Right lobe of liver (tissue), 6 donors: ENCODE data around the gene SOCS7. TPM values are rescaled to one million over a fixed set of nuclear protein-coding genes. Genes with fewer than 3 reads are reported as not detected.

Experiments used
- ATAC-seq, 4 donors: fragments of 200-7000 bp; cut with Tn5 transposase; one replicate each; pipeline ENCODE4 v1.9.1; 2020; ENCODE audit warnings: mild to moderate bottlenecking in 4 of 4, moderate library complexity in 4 of 4
- DNase-seq, 3 donors: peaks; one replicate each; pipeline ENCODE4 v3.0.0-alpha.2; 2020
- H3K27ac ChIP-seq, 3 donors: fragments of 200-600 bp; one replicate each; pipeline ENCODE4 v1.8.0; 2022
- H3K27me3 ChIP-seq, 2 donors: fragments of 200-600 bp; one replicate each; pipeline ENCODE4 v1.8.0; 2022
- H3K36me3 ChIP-seq, 4 donors: fragments of 200-600 bp; sonication (generic) in 1 of 4; one replicate each; pipeline versions ENCODE4 v1.5.1 to v1.8.0; 2017 to 2022; ENCODE audit warnings: control low read depth in 1 of 4
- H3K4me1 ChIP-seq, 4 donors: fragments of 200-600 bp; sonication (generic) in 1 of 4; one replicate each; pipeline versions ENCODE4 v1.5.1 to v1.8.0; 2017 to 2022; ENCODE audit warnings: control low read depth in 1 of 4
- H3K4me3 ChIP-seq, 3 donors: fragments of 200-600 bp; one replicate each; pipeline ENCODE4 v1.8.0; 2022
- H3K9me3 ChIP-seq, 4 donors: fragments of 200-600 bp; sonication (generic) in 1 of 4; one replicate each; pipeline versions ENCODE4 v1.5.1 to v1.8.0; 2017 to 2022; ENCODE audit warnings: control low read depth in 1 of 4
- POLR2A ChIP-seq: fragments of 450-650 bp; IDR thresholded peaks from one replicate; pipeline ENCODE4 v1.6.1; 2017; ENCODE audit warnings: antibody characterized with exemption, mild to moderate bottlenecking
- WGBS: methylation state at CpG from one replicate; pipeline ENCODE4 v1.1.6; 2018; ENCODE audit warnings: low coverage, low lambda C conversion rate; ENCODE audit not compliant: insufficient coverage; ENCODE audit errors: missing lambda C conversion rate; 5-methylcytosine and 5-hydroxymethylcytosine counted together
- intact Hi-C, 2 donors: fragments of 100-400 bp; cut with DNase I; formaldehyde crosslinking; loops; one replicate each; pipeline versions ENCODE4 v1.11.2 to v1.14.1; 2022
- total RNA-seq, 6 experiments: library from RNA; depleted of rRNA in 2 of 6; stranded (reverse); fragments of >200 nt in 2 of 6; fragmentation: NEBNext Ultra II Directional in 3 of 6; extraction: Animal tissue kit (Norgen Biotek cat#: 25700) in 3 of 6; gene quantifications; one replicate each; pipeline versions ENCODE4 v1.1.0 to v1.2.4, GENCODE V29; 2016 to 2023
- TF ChIP-seq, protein P1 (sequence below), 4 donors: fragments of 200-600 bp in 3 of 4; fragments of 450-650 bp in 1 of 4; IDR thresholded peaks; one replicate each; pipeline versions ENCODE4 v1.5.1 to v1.8.0; 2016 to 2022; ENCODE audit warnings: antibody characterized with exemption in 4 of 4, mild to moderate bottlenecking in 2 of 4
- donor health status: DM: no; HTN: yes; CAD: no.
- donor health status: DM: no; HTN: no; CAD: no.
- donor health status: DM: no; HTN: no; CAD: no.
- donor health status: DM: no; HTN: yes; CAD: no.
- donor health status: DM: no; HTN: yes; CAD: no.

Gene SOCS7
- total RNA-seq, 6 experiments from 2014 or later = 2.2 to 6.0 (median 4.3) TPM

DNA sequence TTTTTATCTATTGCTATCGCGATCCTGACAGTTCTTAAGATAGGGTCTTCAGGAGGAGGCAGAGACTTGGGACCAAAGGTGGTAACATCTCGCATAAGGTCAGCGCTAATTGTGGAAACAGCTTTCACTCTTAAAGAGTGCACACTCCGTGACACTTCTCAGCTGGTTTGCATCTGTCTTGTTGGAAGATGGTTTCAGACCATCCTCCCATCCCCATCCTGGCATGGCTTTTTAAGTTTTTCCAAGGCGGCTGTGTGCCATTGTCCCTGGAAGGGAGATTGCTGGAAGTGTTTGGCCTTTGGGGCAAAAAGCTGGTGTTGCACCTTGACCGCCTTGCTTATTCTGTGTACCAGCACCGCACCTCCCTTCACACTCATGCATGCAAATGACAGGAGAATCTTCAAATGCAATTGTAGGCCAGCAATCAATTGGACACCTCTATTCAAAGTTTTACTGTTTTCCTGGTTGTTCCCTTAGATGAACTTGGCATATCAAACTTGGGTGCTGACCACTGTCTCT, 1.5 kb downstream of the SOCS7 start:
- TF ChIP-seq, protein P1, sequence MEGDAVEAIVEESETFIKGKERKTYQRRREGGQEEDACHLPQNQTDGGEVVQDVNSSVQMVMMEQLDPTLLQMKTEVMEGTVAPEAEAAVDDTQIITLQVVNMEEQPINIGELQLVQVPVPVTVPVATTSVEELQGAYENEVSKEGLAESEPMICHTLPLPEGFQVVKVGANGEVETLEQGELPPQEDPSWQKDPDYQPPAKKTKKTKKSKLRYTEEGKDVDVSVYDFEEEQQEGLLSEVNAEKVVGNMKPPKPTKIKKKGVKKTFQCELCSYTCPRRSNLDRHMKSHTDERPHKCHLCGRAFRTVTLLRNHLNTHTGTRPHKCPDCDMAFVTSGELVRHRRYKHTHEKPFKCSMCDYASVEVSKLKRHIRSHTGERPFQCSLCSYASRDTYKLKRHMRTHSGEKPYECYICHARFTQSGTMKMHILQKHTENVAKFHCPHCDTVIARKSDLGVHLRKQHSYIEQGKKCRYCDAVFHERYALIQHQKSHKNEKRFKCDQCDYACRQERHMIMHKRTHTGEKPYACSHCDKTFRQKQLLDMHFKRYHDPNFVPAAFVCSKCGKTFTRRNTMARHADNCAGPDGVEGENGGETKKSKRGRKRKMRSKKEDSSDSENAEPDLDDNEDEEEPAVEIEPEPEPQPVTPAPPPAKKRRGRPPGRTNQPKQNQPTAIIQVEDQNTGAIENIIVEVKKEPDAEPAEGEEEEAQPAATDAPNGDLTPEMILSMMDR (IDR thresholded peaks at IDR 0.05) = no peak
- no peak for TF ChIP-seq POLR2A
- Histone ChIP-seq H3K9me3 (no peaks in the 10 kb centered on the region), H3K36me3 (no peaks in the 10 kb centered on the region), H3K4me1 (peaks cover 0 to 18% (median 4%) of the 10 kb centered on the region in 4 donors), H3K4me3 (peak overlapping the region; percentile 75 to 88 (median 77)), H3K27me3 (no peaks in the 10 kb centered on the region), H3K27ac (no peak overlapping the region)
- intact Hi-C loops = no loop called here
- 7% methylated on average over 8 of the region's 8 CpGs for WGBS
- ATAC-seq (no peak), DNase-seq (no peak)

DNA sequence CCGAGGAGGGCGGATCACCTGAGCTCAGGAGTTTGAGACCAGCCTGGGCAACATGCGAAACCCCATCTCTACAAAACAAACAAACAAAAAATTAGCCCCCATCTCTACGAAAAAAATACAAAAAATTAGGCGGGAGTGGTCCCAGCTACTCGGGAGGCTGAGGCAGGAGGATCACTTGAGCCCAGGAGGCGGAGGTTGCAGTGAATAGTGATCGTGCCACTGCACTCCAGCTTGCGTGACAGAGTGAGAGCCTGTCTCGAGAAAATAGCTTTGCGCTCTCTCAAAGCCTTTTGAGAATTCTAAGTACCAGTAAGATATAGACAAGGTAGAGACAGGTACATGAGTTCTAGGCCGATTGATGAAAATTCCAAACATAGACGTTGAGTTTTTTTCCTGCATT, 2.0 kb downstream of the SOCS7 start:
- intact Hi-C loops = no loop called here
- Histone ChIP-seq H3K27me3 (no peaks in the 10 kb centered on the region), H3K9me3 (no peaks in the 10 kb centered on the region), H3K27ac (no peak overlapping the region), H3K36me3 (no peaks in the 10 kb centered on the region), H3K4me1 (peaks cover 0 to 24% (median 6%) of the 10 kb centered on the region in 4 donors), H3K4me3 (peak overlapping the region in 1 of 3 donors; percentile 75)
- TF ChIP-seq POLR2A = no peak
- TF ChIP-seq, protein P1 (IDR thresholded peaks at IDR 0.05) = no peak
- ATAC-seq = no peak
- DNase-seq = no peak
- WGBS = 84% methylated on average over 12 of the region's 13 CpGs

DNA sequence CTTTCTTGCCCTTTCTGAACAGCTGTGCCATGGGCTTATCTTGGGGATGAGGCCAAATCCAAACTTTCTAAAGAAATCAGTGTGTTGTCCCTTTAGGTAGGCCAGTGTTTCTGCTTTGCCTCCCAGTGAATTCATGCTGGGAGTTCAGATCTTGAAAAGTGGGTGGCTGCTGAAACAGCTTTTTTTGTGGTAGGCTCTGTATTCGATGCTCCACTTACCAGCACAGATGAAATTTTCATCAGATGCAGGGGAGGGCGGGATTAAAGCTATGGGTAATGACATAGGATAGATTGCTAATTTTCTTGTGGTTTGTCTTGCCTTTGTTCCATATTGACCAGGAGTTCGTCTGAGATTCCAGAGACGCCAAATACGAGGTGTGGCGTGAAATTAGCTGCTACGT, 2.8 kb downstream of the SOCS7 start:
- 92% methylated on average over 7 of the region's 7 CpGs for WGBS
- no peaks in the 10 kb centered on the region for H3K9me3 ChIP-seq
- intact Hi-C loops = no loop called here
- H3K4me1 ChIP-seq = peaks cover 0 to 31% (median 6%) of the 10 kb centered on the region in 4 donors
- H3K27ac ChIP-seq = no peak overlapping the region
- TF ChIP-seq POLR2A = no peak
- TF ChIP-seq, protein P1 (IDR thresholded peaks at IDR 0.05) = no peak
- DNase-seq = no peak
- no peaks in the 10 kb centered on the region for H3K27me3 ChIP-seq
- H3K36me3 ChIP-seq = no peaks in the 10 kb centered on the region
- no peak overlapping the region for H3K4me3 ChIP-seq
- no peak for ATAC-seq

DNA sequence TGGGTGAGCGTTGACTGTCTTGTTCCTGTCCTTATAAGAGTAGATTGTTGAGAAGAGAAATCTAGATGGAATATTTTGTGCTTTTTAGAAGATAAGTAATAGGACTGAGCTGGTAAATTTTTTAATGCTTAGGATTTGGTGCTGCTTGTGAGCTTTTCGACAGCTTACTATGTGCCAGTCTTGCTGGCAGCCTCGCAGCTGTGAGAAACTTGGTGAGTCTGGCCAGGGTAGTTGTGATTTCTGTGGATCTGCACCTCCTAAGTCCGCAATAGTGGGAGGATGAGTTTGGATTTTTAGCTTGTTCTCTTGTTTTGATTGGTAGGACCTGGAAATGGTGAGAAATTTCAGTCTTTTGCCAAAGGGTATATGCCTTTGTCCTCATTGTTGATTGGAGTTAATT, 3.6 kb downstream of the SOCS7 start:
- Histone ChIP-seq H3K4me3 (no peak overlapping the region), H3K27ac (no peak overlapping the region), H3K4me1 (peaks cover 0 to 31% (median 6%) of the 10 kb centered on the region in 4 donors), H3K36me3 (no peaks in the 10 kb centered on the region), H3K9me3 (no peaks in the 10 kb centered on the region), H3K27me3 (no peaks in the 10 kb centered on the region)
- no peak for DNase-seq
- ATAC-seq = no peak
- no peak for TF ChIP-seq POLR2A
- TF ChIP-seq, protein P1 (IDR thresholded peaks at IDR 0.05) = no peak
- WGBS = 94% methylated on average over 4 of the region's 4 CpGs
- intact Hi-C loops = no loop called here
